ENCODE data around the gene ANKRD9.

GRCh38 chr14:102512793-102513300 lies 3.3 kb upstream of the ANKRD9 start:
- TF ChIP-seq CTCF (IDR thresholded peaks at IDR 0.05 in 8 of 11, conservative IDR thresholded peaks at IDR 0.05 in 3 of 11) (no peak), POLR2A (IDR thresholded peaks at IDR 0.05) (no peak)

All from spleen (tissue), 7 donors.